Activated T-helper 2 cell treated with anti-CD3 and anti-CD28 coated beads, Interferon-gamma antibody, Interleukin-2, Interleukin-4, amounts not matched to agents 10 μg/mL and 5 μg/mL and 100 μg/mL, durations not matched to agents 14 hours and 24 hours and 36 hours (primary cell): ENCODE data around the gene DOP1B. TPM values are rescaled to one million over a fixed set of nuclear protein-coding genes. Genes with fewer than 3 reads are reported as not detected.

Experiments used
- DNase-seq: peaks from one replicate; pipeline ENCODE4 v3.0.0; 2021; ENCODE audit warnings: low spot score
- H3K27ac Mint-ChIP-seq: one replicate; pipeline ENCODE4 v1.8.0; 2021; ENCODE audit warnings: mixed read lengths
- H3K27me3 Mint-ChIP-seq: one replicate; pipeline ENCODE4 v1.8.0; 2021; ENCODE audit warnings: low read depth, mixed read lengths
- H3K36me3 Mint-ChIP-seq: one replicate; pipeline ENCODE4 v1.8.0; 2021; ENCODE audit warnings: low read depth, mixed read lengths
- H3K4me1 Mint-ChIP-seq: one replicate; pipeline ENCODE4 v1.8.0; 2021; ENCODE audit warnings: low read depth, mixed read lengths
- H3K4me3 Mint-ChIP-seq: one replicate; pipeline ENCODE4 v1.8.0; 2021; ENCODE audit warnings: low read depth, mild to moderate bottlenecking, moderate library complexity, mixed read lengths
- H3K9me3 Mint-ChIP-seq: one replicate; pipeline ENCODE4 v1.8.0; 2021; ENCODE audit warnings: mixed read lengths
- intact Hi-C: fragments of 100-400 bp; cut with micrococcal nuclease; formaldehyde crosslinking; loops from one replicate; pipeline ENCODE4 v1.15.1; 2023
- total RNA-seq: library from RNA; stranded (reverse); gene quantifications from 2 replicates; pipeline ENCODE4 v1.2.3, GENCODE V29; 2022

The DOP1B gene
- total RNA-seq, 1 donor from 2014 or later, result 16.0 TPM

- Mint-ChIP-seq H3K4me1 (peaks cover 26% of the 10 kb centered on the region), H3K4me3 (no peak overlapping the region), H3K27ac (no peak overlapping the region), H3K9me3 (no peaks in the 10 kb centered on the region), H3K36me3 (peaks cover 37% of the 10 kb centered on the region), H3K27me3 (no peaks in the 10 kb centered on the region)
- DNase-seq, result no peak
- intact Hi-C loops, result no loop called here
Measured at GRCh38 chr21:36145259-36145658, 11.4 kb upstream of the DOP1B start.

- DNase-seq, result no peak
- Mint-ChIP-seq H3K9me3 (no peaks in the 10 kb centered on the region), H3K36me3 (peaks cover 22% of the 10 kb centered on the region), H3K27ac (no peak overlapping the region), H3K4me1 (peaks cover 20% of the 10 kb centered on the region), H3K4me3 (no peak overlapping the region), H3K27me3 (no peaks in the 10 kb centered on the region)
- intact Hi-C loops, result no loop called here
Measured at GRCh38 chr21:36147911-36148310, 8.7 kb upstream of the DOP1B start.

GRCh38 chr21:36148886-36149285, 7.7 kb upstream of the DOP1B start:
- H3K36me3 Mint-ChIP-seq, result peaks cover 17% of the 10 kb centered on the region
- intact Hi-C loops, result no loop called here

GRCh38 chr21:36149788-36150711, 6.6 kb upstream of the DOP1B start:
- Mint-ChIP-seq H3K9me3 (no peaks in the 10 kb centered on the region), H3K4me3 (no peak overlapping the region), H3K36me3 (peaks cover 15% of the 10 kb centered on the region), H3K4me1 (peaks cover 22% of the 10 kb centered on the region), H3K27me3 (no peaks in the 10 kb centered on the region), H3K27ac (peak overlapping the region; percentile 56)
- DNase-seq, result no peak
- intact Hi-C loops, result loop anchor here (10.0 kb wide), 1 partner anchor 1215 kb away; the partner anchor contains the start of gene DYRK1A

More at GRCh38 chr21:36148886-36149285, 7.7 kb upstream of the DOP1B start:
- DNase-seq, result no peak
- no peaks in the 10 kb centered on the region for H3K27me3 Mint-ChIP-seq
- no peak overlapping the region for H3K4me3 Mint-ChIP-seq
- H3K4me1 Mint-ChIP-seq, result peaks cover 22% of the 10 kb centered on the region
- H3K9me3 Mint-ChIP-seq, result no peaks in the 10 kb centered on the region
- no peak overlapping the region for H3K27ac Mint-ChIP-seq

- H3K4me1 Mint-ChIP-seq, result peaks cover 17% of the 10 kb centered on the region
- no peaks in the 10 kb centered on the region for H3K27me3 Mint-ChIP-seq
- intact Hi-C loops, result loop anchor here (1.0 to 10.0 kb wide), 6 partner anchors 15 to 1209 kb away; partner anchors contain the start of genes CHAF1B, DYRK1A and MORC3
- H3K27ac Mint-ChIP-seq, result no peak overlapping the region
- DNase-seq, result no peak
- H3K4me3 Mint-ChIP-seq, result peak overlapping the region; percentile 76
- no peaks in the 10 kb centered on the region for H3K9me3 Mint-ChIP-seq
- H3K36me3 Mint-ChIP-seq, result peaks cover 9% of the 10 kb centered on the region
Measured at GRCh38 chr21:36155603-36156338, 853 bp upstream of the DOP1B start.

GRCh38 chr21:36156339-36156814, 247 bp upstream of the DOP1B start:
- H3K36me3 Mint-ChIP-seq, result peaks cover 10% of the 10 kb centered on the region
- no peaks in the 10 kb centered on the region for H3K9me3 Mint-ChIP-seq
- H3K27ac Mint-ChIP-seq, result no peak overlapping the region
- peaks cover 17% of the 10 kb centered on the region for H3K4me1 Mint-ChIP-seq
- intact Hi-C loops, result loop anchor here (1.0 to 10.0 kb wide), 6 partner anchors 16 to 1208 kb away; partner anchors contain the start of genes CHAF1B, DYRK1A and MORC3
- H3K27me3 Mint-ChIP-seq, result no peaks in the 10 kb centered on the region
- peak; percentile 98 for DNase-seq
- H3K4me3 Mint-ChIP-seq, result peak overlapping the region; percentile 76

GRCh38 chr21:36159356-36159921, 2.8 kb downstream of the DOP1B start:
- Mint-ChIP-seq H3K27ac (no peak overlapping the region), H3K36me3 (peaks cover 14% of the 10 kb centered on the region), H3K27me3 (no peaks in the 10 kb centered on the region), H3K4me1 (peaks cover 17% of the 10 kb centered on the region), H3K9me3 (no peaks in the 10 kb centered on the region), H3K4me3 (no peak overlapping the region)
- DNase-seq, result no peak
- intact Hi-C loops, result loop anchor here (5.0 to 10.0 kb wide), 2 partner anchors 228 to 1205 kb away; partner anchors contain the start of genes CHAF1B and DYRK1A

GRCh38 chr21:36160850-36161178, 4.2 kb downstream of the DOP1B start:
- intact Hi-C loops, result no loop called here
- DNase-seq, result no peak
- no peak overlapping the region for H3K27ac Mint-ChIP-seq
- H3K4me1 Mint-ChIP-seq, result peaks cover 13% of the 10 kb centered on the region
- no peaks in the 10 kb centered on the region for H3K27me3 Mint-ChIP-seq
- no peaks in the 10 kb centered on the region for H3K9me3 Mint-ChIP-seq
- peaks cover 20% of the 10 kb centered on the region for H3K36me3 Mint-ChIP-seq
- no peak overlapping the region for H3K4me3 Mint-ChIP-seq

GRCh38 chr21:36162631-36163030, 6.0 kb downstream of the DOP1B start:
- H3K4me1 Mint-ChIP-seq, result peaks cover 10% of the 10 kb centered on the region
- intact Hi-C loops, result no loop called here
- H3K4me3 Mint-ChIP-seq, result no peak overlapping the region
- H3K27ac Mint-ChIP-seq, result no peak overlapping the region
- H3K36me3 Mint-ChIP-seq, result peaks cover 28% of the 10 kb centered on the region
- no peaks in the 10 kb centered on the region for H3K27me3 Mint-ChIP-seq
- DNase-seq, result no peak
- no peaks in the 10 kb centered on the region for H3K9me3 Mint-ChIP-seq

GRCh38 chr21:36163750-36164741, 7.4 kb downstream of the DOP1B start:
- H3K27ac Mint-ChIP-seq, result no peak overlapping the region
- intact Hi-C loops, result no loop called here
- H3K4me1 Mint-ChIP-seq, result peaks cover 5% of the 10 kb centered on the region
- H3K36me3 Mint-ChIP-seq, result peaks cover 32% of the 10 kb centered on the region
- no peak for DNase-seq
- no peaks in the 10 kb centered on the region for H3K9me3 Mint-ChIP-seq
- no peak overlapping the region for H3K4me3 Mint-ChIP-seq
- H3K27me3 Mint-ChIP-seq, result no peaks in the 10 kb centered on the region

GRCh38 chr21:36165356-36165755, 8.7 kb downstream of the DOP1B start:
- no peak overlapping the region for H3K4me3 Mint-ChIP-seq
- no peak overlapping the region for H3K27ac Mint-ChIP-seq
- intact Hi-C loops, result no loop called here
- peaks cover 5% of the 10 kb centered on the region for H3K4me1 Mint-ChIP-seq
- peaks cover 37% of the 10 kb centered on the region for H3K36me3 Mint-ChIP-seq
- no peaks in the 10 kb centered on the region for H3K9me3 Mint-ChIP-seq
- H3K27me3 Mint-ChIP-seq, result no peaks in the 10 kb centered on the region
- no peak for DNase-seq

GRCh38 chr21:36166705-36167104, 10.1 kb downstream of the DOP1B start:
- peaks cover 39% of the 10 kb centered on the region for H3K36me3 Mint-ChIP-seq
- intact Hi-C loops, result no loop called here
- H3K9me3 Mint-ChIP-seq, result no peaks in the 10 kb centered on the region
- no peak overlapping the region for H3K4me3 Mint-ChIP-seq
- H3K4me1 Mint-ChIP-seq, result peaks cover 6% of the 10 kb centered on the region
- no peak overlapping the region for H3K27ac Mint-ChIP-seq
- no peaks in the 10 kb centered on the region for H3K27me3 Mint-ChIP-seq
- no peak for DNase-seq
